Measurements from ENCODE around the gene CEL. TPM values are rescaled to one million over a fixed set of nuclear protein-coding genes. Genes with fewer than 3 reads are reported as not detected.

CEL gene
- total and polyA plus RNA-seq, 4 donors, result 0.30 to 3.5 (median 1.8) TPM

GRCh38 chr9:133119846-133120500 is 58.2 kb downstream of the CEL start:
- no peaks in the 10 kb centered on the region for H3K9me3 ChIP-seq (ENCODE audit: control insufficient read depth, insufficient read depth, low read length)
- H3K27ac ChIP-seq (ENCODE audit: low read depth, low read length), result peak overlapping the region; percentile 58
- 8% methylated on average over 18 of the region's 21 CpGs for WGBS (ENCODE audit: insufficient coverage)
- peak overlapping the region; percentile 60 for H3K4me3 ChIP-seq (ENCODE audit: low read depth, low read length)
- no peaks in the 10 kb centered on the region for H3K27me3 ChIP-seq (ENCODE audit: control insufficient read depth, insufficient read depth, low read length)
- H3K36me3 ChIP-seq (ENCODE audit: control insufficient read depth, insufficient read depth, low read length), result peaks cover 26% of the 10 kb centered on the region
- peak in 1 of 6 donors; percentile 48 for DNase-seq (ENCODE audit: low read depth in 4 of 6, low spot score in 6 of 6)
- peaks cover 67% of the 10 kb centered on the region for H3K4me1 ChIP-seq (ENCODE audit: control insufficient read depth, insufficient read depth, low read length)

- Histone ChIP-seq H3K9me3 (ENCODE audit: control insufficient read depth, insufficient read depth, low read length) (no peaks in the 10 kb centered on the region), H3K4me3 (ENCODE audit: low read depth, low read length) (peak overlapping the region; percentile 60), H3K4me1 (ENCODE audit: control insufficient read depth, insufficient read depth, low read length) (peaks cover 62% of the 10 kb centered on the region), H3K36me3 (ENCODE audit: control insufficient read depth, insufficient read depth, low read length) (peaks cover 21% of the 10 kb centered on the region), H3K27me3 (ENCODE audit: control insufficient read depth, insufficient read depth, low read length) (no peaks in the 10 kb centered on the region), H3K27ac (ENCODE audit: low read depth, low read length) (peak overlapping the region; percentile 58)
- DNase-seq (ENCODE audit: low read depth in 4 of 6, low spot score in 6 of 6), result peak in 2 of 6 donors; percentile 50 to 60
- under 1% methylated on average over 63 of the region's 66 CpGs for WGBS (ENCODE audit: insufficient coverage)
Observed at GRCh38 chr9:133120501-133121197, 58.9 kb downstream of the CEL start.

Small RNAs within 50 kb of the gene (small RNA-seq; reads per million reads assigned to genes)
- 0.08 reads per million for gene MIR6877 (ENCODE audit: low replicate concordance)

Other genes starting within 250 kb of the CEL start
- gene AK8, start 183.7 kb upstream of the CEL start, total RNA-seq, result 1 to 10 TPM; 2.3 to 5.3 TPM
- 1 to 10 TPM; 3.5 to 4.4 TPM for gene AK8, start 183.7 kb upstream of the CEL start, polyA plus RNA-seq (ENCODE audit: insufficient read length in 2 of 2)
- 10 to 100 TPM in 1 of 2 donors, 1 to 10 TPM in 1; 3.4 to 10.1 TPM for gene SPACA9, start 183.1 kb upstream of the CEL start, total RNA-seq
- gene SPACA9, start 183.1 kb upstream of the CEL start, polyA plus RNA-seq (ENCODE audit: insufficient read length in 2 of 2), result 10 to 100 TPM; 13.9 to 15.1 TPM
- gene TSC1, start 117.4 kb upstream of the CEL start, total RNA-seq, result 10 to 100 TPM; 43.6 to 48.5 TPM
- 10 to 100 TPM; 46.1 to 48.8 TPM for gene TSC1, start 117.4 kb upstream of the CEL start, polyA plus RNA-seq (ENCODE audit: insufficient read length in 2 of 2)
- gene GFI1B, start 83.3 kb upstream of the CEL start, total RNA-seq, result 1 to 10 TPM in 1 of 2 donors, under 1 TPM in 1; 0.50 to 1.1 TPM
- gene GFI1B, start 83.3 kb upstream of the CEL start, polyA plus RNA-seq (ENCODE audit: insufficient read length in 2 of 2), result under 1 TPM; 0.30 to 0.42 TPM
- gene GTF3C5, start 31.0 kb upstream of the CEL start, total RNA-seq, result 10 to 100 TPM; 26.5 to 57.5 TPM
- gene GTF3C5, start 31.0 kb upstream of the CEL start, polyA plus RNA-seq (ENCODE audit: insufficient read length in 2 of 2), result 10 to 100 TPM; 66.7 to 75.8 TPM
- 10 to 100 TPM; 67.4 to 78.6 TPM for gene RALGDS, start 59.3 kb downstream of the CEL start, total RNA-seq
- gene RALGDS, start 59.3 kb downstream of the CEL start, polyA plus RNA-seq (ENCODE audit: insufficient read length in 2 of 2), result 100 to 1,000 TPM; 120 to 134 TPM
- 1 to 10 TPM; 3.9 to 6.4 TPM for gene GBGT1, start 101.9 kb downstream of the CEL start, total RNA-seq
- 1 to 10 TPM; 5.5 to 8.6 TPM for gene GBGT1, start 101.9 kb downstream of the CEL start, polyA plus RNA-seq (ENCODE audit: insufficient read length in 2 of 2)
- gene OBP2B, start 147.3 kb downstream of the CEL start, total RNA-seq, result not detected
- gene OBP2B, start 147.3 kb downstream of the CEL start, polyA plus RNA-seq (ENCODE audit: insufficient read length in 2 of 2), result not detected
- under 1 TPM; 0.28 to 0.40 TPM for gene ABO, start 213.2 kb downstream of the CEL start, total RNA-seq
- gene ABO, start 213.2 kb downstream of the CEL start, polyA plus RNA-seq (ENCODE audit: insufficient read length in 2 of 2), result 1 to 10 TPM in 1 of 2 donors, under 1 TPM in 1; 0.81 to 2.9 TPM